PC-3 (cell line): ENCODE measurements around the gene AQP9.

Experiments used
- EZH2 ChIP-seq: fragments of 300-600 bp; sonication (generic); IDR thresholded peaks from one replicate; pipeline ENCODE4 v1.6.1; 2017; ENCODE audit warnings: antibody characterized with exemption, mild to moderate bottlenecking, low read length; ENCODE audit not compliant: unreplicated experiment
- EZH2phosphoT487 ChIP-seq: fragments of 300-600 bp; sonication (generic); IDR thresholded peaks from 2 replicates; pipeline ENCODE4 v1.6.1; 2018; ENCODE audit warnings: mild to moderate bottlenecking, antibody characterized with exemption, low read length, borderline replicate concordance
- TF ChIP-seq, protein P1 (sequence below): fragments of 300-600 bp; sonication (generic); conservative IDR thresholded peaks from 2 replicates; pipeline ENCODE4 v1.5.1; 2017; ENCODE audit warnings: antibody characterized with exemption, low read depth, mild to moderate bottlenecking, low read length

- TF ChIP-seq, protein P1, sequence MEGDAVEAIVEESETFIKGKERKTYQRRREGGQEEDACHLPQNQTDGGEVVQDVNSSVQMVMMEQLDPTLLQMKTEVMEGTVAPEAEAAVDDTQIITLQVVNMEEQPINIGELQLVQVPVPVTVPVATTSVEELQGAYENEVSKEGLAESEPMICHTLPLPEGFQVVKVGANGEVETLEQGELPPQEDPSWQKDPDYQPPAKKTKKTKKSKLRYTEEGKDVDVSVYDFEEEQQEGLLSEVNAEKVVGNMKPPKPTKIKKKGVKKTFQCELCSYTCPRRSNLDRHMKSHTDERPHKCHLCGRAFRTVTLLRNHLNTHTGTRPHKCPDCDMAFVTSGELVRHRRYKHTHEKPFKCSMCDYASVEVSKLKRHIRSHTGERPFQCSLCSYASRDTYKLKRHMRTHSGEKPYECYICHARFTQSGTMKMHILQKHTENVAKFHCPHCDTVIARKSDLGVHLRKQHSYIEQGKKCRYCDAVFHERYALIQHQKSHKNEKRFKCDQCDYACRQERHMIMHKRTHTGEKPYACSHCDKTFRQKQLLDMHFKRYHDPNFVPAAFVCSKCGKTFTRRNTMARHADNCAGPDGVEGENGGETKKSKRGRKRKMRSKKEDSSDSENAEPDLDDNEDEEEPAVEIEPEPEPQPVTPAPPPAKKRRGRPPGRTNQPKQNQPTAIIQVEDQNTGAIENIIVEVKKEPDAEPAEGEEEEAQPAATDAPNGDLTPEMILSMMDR, result no peak
- no peak for TF ChIP-seq EZH2
- no peak for TF ChIP-seq EZH2phosphoT487
Observed at GRCh38 chr15:58154769-58155168, 16.6 kb downstream of the AQP9 start.
